Central memory CD8-positive, alpha-beta T cell (primary cell): Measurements from ENCODE around the gene RNF32.

Source experiments
- ATAC-seq: fragments of 150-1000 bp; cut with Tn5 transposase; replicated peaks from 2 replicates; pipeline ENCODE4 v1.10.0; 2022; ENCODE audit warnings: mild to moderate bottlenecking, moderate FRiP score, moderate number of reproducible peaks; ENCODE audit not compliant: poor library complexity, severe bottlenecking; ENCODE audit errors: extremely low read depth
- DNase-seq, 2 donors: peaks; one replicate each; pipeline ENCODE4 v3.0.0; 2021; ENCODE audit warnings: low spot score in 2 of 2
- H3K27ac Mint-ChIP-seq: one replicate; pipeline ENCODE4 v1.8.0; 2022; ENCODE audit warnings: low read depth, mild to moderate bottlenecking, moderate library complexity, mixed read lengths
- H3K27me3 Mint-ChIP-seq: one replicate; pipeline ENCODE4 v1.8.0; 2022; ENCODE audit warnings: mixed read lengths
- H3K36me3 Mint-ChIP-seq: one replicate; pipeline ENCODE4 v1.8.0; 2022; ENCODE audit warnings: mild to moderate bottlenecking, moderate library complexity, mixed read lengths; ENCODE audit not compliant: insufficient read depth
- H3K4me1 Mint-ChIP-seq: one replicate; pipeline ENCODE4 v1.8.0; 2022; ENCODE audit warnings: mixed read lengths
- H3K4me3 Mint-ChIP-seq: one replicate; pipeline ENCODE4 v1.8.0; 2022; ENCODE audit warnings: mild to moderate bottlenecking, moderate library complexity, mixed read lengths
- H3K9me3 Mint-ChIP-seq: one replicate; pipeline ENCODE4 v1.8.0; 2022; ENCODE audit warnings: mixed read lengths

RNF32 gene

DNA sequence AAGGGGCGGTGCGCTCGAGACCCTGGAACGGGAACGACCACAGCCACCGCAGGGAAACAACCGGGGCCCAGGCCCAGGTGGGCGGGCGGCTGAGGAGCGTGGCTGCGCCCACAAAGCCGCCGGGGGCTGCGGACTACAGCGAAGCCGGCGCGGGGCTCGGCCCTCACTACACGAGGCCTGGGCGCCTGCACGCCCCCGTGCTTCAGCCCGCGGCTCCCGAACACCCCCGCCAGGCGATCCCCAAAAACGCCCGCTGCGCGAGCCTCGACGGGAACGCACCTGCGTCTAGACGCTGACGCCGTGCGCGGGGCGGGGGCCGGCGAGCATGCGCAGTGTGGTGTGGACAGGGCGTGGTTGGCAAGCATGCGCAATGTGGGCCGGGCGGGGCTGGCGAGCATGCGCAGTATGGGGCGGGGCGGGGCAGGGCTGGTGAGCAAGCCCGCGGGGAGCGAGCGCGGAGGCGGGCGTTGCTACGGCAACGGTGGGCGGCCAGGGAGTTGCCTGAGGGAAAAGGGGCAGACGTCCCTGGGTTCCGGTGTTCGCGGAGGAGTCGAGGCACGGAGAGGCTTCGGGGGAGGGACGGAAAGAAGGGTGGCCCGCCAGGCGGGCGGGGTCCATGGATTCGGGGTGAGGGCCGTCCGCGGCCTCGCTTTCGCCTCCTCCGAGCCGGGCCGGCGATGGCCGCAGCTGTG, at the start of gene RNF32:
TSS of gene RNF32 (plus strand) at position 518 of the 692 bp plus-strand sequence. CDS start 3,104 bp downstream, outside the sequence.
- peak; percentile 74 to 85 for DNase-seq
- H3K4me1 Mint-ChIP-seq, result peaks cover 7% of the 10 kb centered on the region
- no peaks in the 10 kb centered on the region for H3K36me3 Mint-ChIP-seq
- peaks cover 7% of the 10 kb centered on the region for H3K9me3 Mint-ChIP-seq
- ATAC-seq, result peak; percentile 75
- H3K27me3 Mint-ChIP-seq, result peaks cover 42% of the 10 kb centered on the region
- H3K27ac Mint-ChIP-seq, result peak within 1 kb of the TSS; percentile 71
- peak within 1 kb of the TSS; percentile 77 for H3K4me3 Mint-ChIP-seq

DNA sequence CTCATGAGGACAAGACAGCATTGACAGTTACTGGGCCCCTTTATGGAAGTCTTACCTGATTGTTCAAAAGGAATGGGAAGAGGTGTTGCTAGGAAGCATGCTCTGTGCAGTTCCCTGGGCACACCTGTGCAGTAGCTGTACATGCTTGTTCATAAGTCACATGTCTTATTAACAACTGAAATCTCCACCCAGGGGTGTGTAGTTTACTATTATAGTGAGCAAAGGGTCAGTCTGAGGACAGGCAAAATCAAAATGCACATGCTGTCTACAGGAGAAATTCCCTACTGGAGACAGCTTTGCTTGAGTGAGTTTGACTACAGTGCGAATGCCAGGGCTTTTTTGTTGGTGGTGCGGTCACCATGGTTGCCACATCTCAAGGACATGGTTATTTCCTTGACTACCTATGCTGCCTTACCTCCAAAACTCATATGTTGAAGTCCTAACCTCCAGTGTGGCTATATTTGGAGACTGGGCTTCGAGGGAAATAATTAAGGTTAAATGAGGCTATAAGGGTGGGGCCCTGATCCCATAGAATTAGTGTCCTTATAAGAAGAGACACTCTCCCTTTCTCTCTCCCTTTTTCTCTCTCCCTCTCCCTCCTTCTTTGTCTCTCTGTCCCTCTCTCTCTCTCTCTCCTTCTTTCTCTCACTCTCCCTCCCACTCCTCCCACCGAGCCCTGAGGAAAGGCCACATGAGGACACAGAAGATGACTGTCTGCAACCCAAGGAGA, 48.3 kb upstream of the RNF32 start:
- H3K9me3 Mint-ChIP-seq, result peaks cover 6% of the 10 kb centered on the region
- H3K36me3 Mint-ChIP-seq, result no peaks in the 10 kb centered on the region
- no peak for DNase-seq
- H3K27me3 Mint-ChIP-seq, result peaks cover 35% of the 10 kb centered on the region
- no peak overlapping the region for H3K4me3 Mint-ChIP-seq
- ATAC-seq, result no peak
- no peaks in the 10 kb centered on the region for H3K4me1 Mint-ChIP-seq
- H3K27ac Mint-ChIP-seq, result no peak overlapping the region

DNA sequence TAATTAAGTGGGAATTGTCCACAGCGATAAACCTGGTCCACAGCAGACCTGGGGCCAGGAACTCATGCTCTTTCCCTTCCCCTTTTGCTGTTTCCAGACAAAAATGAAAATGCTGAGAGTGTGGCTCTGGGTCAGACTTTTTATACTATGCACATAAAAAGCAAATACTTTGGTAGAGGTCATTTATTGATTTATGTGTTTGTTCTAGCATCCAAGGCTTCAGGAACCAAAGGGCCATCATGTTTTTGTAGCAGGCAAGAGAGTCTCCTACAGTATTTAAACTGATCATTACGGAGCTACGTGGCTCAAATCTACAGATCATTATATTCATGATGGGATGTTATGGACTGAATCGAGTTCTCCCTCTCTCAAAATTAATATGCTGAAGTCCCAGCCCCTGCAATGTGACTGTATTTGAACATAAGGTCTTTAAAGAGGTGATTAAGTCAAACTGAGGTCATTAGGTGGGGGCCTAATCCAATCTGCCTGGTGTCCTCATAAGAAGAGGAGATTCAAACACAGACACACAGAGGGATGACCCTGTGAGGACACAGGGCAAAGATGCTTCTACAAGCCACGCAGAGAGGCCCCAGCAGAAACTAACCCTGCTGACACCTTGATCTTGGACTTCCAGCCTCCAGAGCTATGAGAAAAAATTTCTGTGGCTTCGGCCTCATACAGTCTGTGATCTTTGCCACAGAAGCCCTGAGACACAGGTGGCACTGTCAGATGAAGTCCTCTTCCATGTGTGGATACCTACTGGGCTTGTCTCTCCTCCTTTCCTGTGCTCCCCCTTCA, 46.1 kb upstream of the RNF32 start:
- H3K27me3 Mint-ChIP-seq, result peaks cover 30% of the 10 kb centered on the region
- no peak overlapping the region for H3K27ac Mint-ChIP-seq
- H3K4me3 Mint-ChIP-seq, result no peak overlapping the region
- no peak for DNase-seq
- H3K4me1 Mint-ChIP-seq, result no peaks in the 10 kb centered on the region
- H3K9me3 Mint-ChIP-seq, result peaks cover 6% of the 10 kb centered on the region
- H3K36me3 Mint-ChIP-seq, result peaks cover 2% of the 10 kb centered on the region
- no peak for ATAC-seq

DNA sequence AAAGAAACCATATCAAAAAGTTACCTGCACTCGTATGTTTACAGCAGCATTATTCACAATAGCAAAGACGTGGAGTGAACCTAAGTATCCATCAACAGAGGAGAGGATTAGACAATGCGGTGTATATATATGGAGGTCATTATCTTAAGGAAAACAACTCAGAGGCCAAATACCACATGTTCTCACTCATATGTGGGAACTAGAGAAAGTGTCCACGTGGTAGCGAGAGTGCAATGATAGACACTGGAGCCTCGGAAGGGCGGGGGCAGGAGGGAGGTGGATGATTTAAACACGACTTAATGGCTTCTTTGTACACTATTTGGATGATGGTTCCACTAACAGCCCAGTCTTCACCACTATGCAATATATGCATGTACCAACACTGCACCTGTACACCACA, 40.1 kb upstream of the RNF32 start:
- peaks cover 2% of the 10 kb centered on the region for H3K36me3 Mint-ChIP-seq
- no peak overlapping the region for H3K4me3 Mint-ChIP-seq
- ATAC-seq (no peak), DNase-seq (no peak)
- H3K9me3 Mint-ChIP-seq, result no peaks in the 10 kb centered on the region
- no peak overlapping the region for H3K27ac Mint-ChIP-seq
- peaks cover 30% of the 10 kb centered on the region for H3K27me3 Mint-ChIP-seq
- H3K4me1 Mint-ChIP-seq, result no peaks in the 10 kb centered on the region

DNA sequence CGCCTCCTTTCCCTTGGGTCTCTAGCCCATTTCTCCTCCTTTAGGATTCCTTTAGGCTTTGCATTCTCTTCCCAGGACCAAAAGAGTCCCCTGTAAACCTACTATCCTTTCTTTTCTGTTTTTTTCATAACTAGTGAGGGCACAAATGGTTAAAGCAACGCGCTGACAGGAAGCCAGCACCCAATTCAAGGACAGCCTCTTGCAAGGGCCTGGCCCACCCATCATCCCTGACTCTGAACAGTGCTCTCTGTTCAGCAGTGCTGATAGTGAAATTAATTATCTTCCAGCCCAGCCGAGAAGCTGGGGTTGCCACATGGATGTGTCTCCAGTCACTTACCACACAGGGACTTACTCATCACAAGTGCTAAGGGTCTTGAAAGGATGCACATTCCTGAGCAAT, 38.3 kb upstream of the RNF32 start:
- no peaks in the 10 kb centered on the region for H3K9me3 Mint-ChIP-seq

DNA sequence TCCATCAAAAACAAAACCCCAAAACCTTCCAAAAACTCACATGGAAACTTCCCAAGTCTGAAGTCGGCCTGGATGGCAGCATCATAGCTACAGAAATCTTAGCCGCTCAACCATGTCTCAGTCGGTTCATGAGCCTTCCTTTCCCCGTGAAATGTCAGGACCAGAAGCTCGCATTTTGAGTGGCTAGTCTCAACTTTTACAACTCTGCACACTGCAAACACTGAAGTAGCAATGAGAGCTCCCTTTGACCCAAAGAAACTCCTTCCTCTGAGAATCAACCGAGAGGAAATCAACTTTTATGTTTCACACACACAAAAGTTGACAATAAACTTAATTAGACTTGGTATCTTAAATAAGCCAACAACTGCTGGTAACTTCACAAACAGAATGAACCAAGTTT, 37.6 kb upstream of the RNF32 start:
- Mint-ChIP-seq H3K4me1 (no peaks in the 10 kb centered on the region), H3K27ac (no peak overlapping the region), H3K4me3 (no peak overlapping the region), H3K27me3 (peaks cover 36% of the 10 kb centered on the region), H3K36me3 (peaks cover 2% of the 10 kb centered on the region), H3K9me3 (no peaks in the 10 kb centered on the region)
- ATAC-seq (no peak), DNase-seq (no peak)

More for the DNA sequence above, 38.3 kb upstream of the RNF32 start:
- ATAC-seq, result no peak
- H3K36me3 Mint-ChIP-seq, result peaks cover 2% of the 10 kb centered on the region
- no peak overlapping the region for H3K27ac Mint-ChIP-seq
- peaks cover 33% of the 10 kb centered on the region for H3K27me3 Mint-ChIP-seq
- DNase-seq, result no peak
- no peak overlapping the region for H3K4me3 Mint-ChIP-seq
- no peaks in the 10 kb centered on the region for H3K4me1 Mint-ChIP-seq

DNA sequence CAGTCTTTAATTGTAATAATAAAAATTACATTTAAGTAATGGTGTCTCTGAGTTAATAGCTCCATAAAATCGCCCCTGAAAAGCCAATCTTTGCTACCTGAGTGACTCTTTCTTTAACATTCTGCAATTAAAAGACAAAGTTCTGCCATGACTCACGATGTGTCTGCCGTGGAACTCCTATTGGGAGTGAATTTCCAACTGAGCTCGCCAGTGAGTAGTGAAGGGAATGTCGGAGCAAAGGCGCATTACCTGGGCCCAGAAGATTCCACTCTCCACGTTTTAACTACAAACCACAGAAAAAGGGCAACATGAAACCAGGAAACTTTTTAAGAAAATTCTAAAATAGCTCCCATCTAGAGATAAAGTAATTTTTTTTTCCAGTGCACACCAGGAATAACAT, 36.9 kb upstream of the RNF32 start:
- H3K9me3 Mint-ChIP-seq, result no peaks in the 10 kb centered on the region
- H3K27ac Mint-ChIP-seq, result no peak overlapping the region
- DNase-seq, result no peak
- no peak for ATAC-seq
- H3K4me3 Mint-ChIP-seq, result no peak overlapping the region
- peaks cover 42% of the 10 kb centered on the region for H3K27me3 Mint-ChIP-seq
- H3K36me3 Mint-ChIP-seq, result peaks cover 2% of the 10 kb centered on the region
- no peaks in the 10 kb centered on the region for H3K4me1 Mint-ChIP-seq

DNA sequence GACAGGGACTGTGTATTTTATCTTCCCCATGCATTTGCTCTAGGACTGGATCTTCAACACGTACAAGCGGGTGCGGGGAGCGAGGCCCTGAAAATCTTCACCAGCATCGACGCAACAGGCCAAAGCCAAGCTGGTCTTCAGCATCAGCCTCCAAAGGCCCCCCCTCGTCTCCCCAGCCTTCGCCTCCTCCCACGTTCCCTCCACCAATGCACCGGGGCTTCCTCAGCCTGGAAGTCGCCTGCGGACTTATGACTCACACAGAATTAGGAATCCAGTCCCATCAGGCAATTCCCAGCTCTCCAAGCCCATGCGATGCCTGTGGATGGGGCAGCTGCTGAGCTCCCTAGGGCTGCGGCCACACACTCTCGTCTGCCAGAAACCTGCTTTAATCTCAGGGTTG, 36.3 kb upstream of the RNF32 start:
- H3K9me3 Mint-ChIP-seq, result no peaks in the 10 kb centered on the region
- H3K27me3 Mint-ChIP-seq, result peaks cover 49% of the 10 kb centered on the region
- no peaks in the 10 kb centered on the region for H3K36me3 Mint-ChIP-seq
- no peak overlapping the region for H3K4me3 Mint-ChIP-seq
- ATAC-seq, result no peak
- H3K27ac Mint-ChIP-seq, result no peak overlapping the region
- no peak for DNase-seq
- H3K4me1 Mint-ChIP-seq, result no peaks in the 10 kb centered on the region

DNA sequence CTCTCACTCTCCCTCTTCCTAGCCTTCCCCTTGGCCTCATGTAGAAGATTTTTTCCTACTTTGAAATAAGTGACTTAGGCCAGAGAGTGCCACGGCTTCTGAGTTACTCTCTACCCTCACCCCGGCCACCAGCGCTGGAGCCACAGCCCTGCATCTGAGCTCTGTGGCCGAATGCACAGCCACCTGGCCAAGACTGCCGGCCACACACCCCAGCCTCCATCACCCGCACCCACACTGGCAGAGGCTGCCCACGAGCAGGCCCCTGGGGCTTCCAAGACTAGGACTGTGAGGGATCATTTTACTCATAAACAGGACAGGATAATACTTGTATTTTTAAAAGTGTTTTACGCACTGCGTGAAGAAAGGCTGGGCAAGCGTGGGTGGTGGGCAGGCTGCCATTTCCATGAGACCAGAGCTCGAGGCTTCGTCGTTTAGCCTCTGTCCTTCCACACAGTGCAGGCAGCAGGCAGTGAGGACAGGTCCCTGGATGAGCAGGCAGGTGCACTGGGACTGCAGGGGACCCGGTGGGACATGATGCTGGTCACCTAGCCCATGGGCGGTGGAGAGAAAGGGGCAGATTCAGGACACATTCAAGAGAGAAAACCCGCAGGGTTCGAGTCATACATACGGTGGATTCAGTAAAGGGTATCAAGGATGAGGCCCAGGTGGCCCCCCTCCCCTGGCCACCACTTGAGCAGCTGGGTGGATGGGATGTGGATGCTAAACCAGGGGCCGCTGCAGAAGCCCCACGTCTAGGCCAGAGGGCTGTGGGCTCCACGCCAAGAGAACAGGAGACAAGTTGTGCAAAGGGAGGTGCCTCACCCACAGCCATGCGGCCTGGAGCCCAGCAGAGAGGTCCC, 35.5 kb upstream of the RNF32 start:
- Mint-ChIP-seq H3K4me1 (no peaks in the 10 kb centered on the region), H3K27me3 (peaks cover 52% of the 10 kb centered on the region), H3K36me3 (no peaks in the 10 kb centered on the region), H3K4me3 (no peak overlapping the region), H3K27ac (no peak overlapping the region), H3K9me3 (no peaks in the 10 kb centered on the region)
- DNase-seq (no peak), ATAC-seq (no peak)

DNA sequence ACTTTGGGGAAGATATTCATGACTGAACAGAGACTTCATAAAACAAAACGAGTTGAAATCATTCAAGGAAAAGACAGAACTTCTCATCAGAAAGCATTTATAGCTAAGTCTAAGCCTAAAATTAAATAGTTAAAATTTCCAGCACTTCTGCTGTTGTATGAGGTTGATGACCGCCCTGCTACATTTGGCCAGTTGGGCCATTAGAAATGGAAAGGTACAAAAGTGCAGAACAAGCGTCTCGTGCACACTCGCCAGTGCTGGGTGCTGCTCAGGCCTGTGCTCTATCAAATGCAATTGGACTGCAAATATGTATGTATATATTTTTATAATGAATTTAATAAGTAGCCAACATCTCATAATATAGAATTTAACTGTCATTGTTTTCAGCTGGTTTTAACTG, 34.4 kb upstream of the RNF32 start:
- H3K4me3 Mint-ChIP-seq, result no peak overlapping the region
- no peaks in the 10 kb centered on the region for H3K36me3 Mint-ChIP-seq
- no peaks in the 10 kb centered on the region for H3K9me3 Mint-ChIP-seq
- no peak overlapping the region for H3K27ac Mint-ChIP-seq
- DNase-seq, result no peak
- no peaks in the 10 kb centered on the region for H3K4me1 Mint-ChIP-seq
- ATAC-seq, result no peak
- H3K27me3 Mint-ChIP-seq, result peaks cover 60% of the 10 kb centered on the region

DNA sequence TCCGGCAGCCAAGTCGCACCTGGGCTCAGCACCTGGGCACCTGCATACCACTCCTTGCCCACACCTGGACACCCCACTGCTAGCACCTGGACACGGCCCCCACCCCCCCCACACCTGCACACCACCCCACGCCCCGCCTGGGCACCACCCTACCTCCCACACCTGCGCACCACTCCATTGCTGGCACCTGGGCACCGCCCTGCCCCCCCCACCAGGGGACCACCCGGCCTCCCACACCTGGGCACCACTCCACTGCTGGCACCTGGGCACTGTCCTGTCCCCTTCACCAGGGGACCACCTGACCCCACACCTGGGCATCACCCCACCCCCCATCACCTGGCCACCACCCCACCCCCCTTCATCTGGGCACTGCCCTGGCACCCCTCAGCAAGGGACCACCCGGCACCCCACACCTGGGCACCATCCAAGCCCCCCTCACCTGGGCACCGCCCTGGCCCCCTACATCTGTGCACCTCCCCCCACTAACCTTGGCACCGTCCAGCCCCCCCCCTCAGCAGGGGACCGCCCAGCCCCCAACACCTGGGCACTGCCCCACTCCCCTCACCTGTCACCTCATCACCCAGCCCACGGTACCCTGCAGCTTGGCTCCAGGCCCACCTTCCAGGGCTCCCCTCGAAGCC, 33.8 kb upstream of the RNF32 start:
- ATAC-seq (no peak), DNase-seq (no peak)
- Mint-ChIP-seq H3K4me3 (no peak overlapping the region), H3K27me3 (peaks cover 60% of the 10 kb centered on the region), H3K4me1 (peaks cover under 1% of the 10 kb centered on the region), H3K9me3 (no peaks in the 10 kb centered on the region), H3K27ac (no peak overlapping the region), H3K36me3 (no peaks in the 10 kb centered on the region)
